ENCODE data around the gene ARL6IP4. TPM values are rescaled to one million over a fixed set of nuclear protein-coding genes. Genes with fewer than 3 reads are reported as not detected.

Gene ARL6IP4
- total RNA-seq, 2 experiments from 2014 or later = 159 to 177 TPM

- H3K27ac Mint-ChIP-seq = no peak overlapping the region
- H3K36me3 Mint-ChIP-seq (ENCODE audit: low read depth) = peaks cover 6% of the 10 kb centered on the region
- DNase-seq = no peak
- intact Hi-C loops (cut with micrococcal nuclease) = no loop called here
- peaks cover 45% of the 10 kb centered on the region for H3K4me1 Mint-ChIP-seq (ENCODE audit: low read depth)
- H3K9me3 Mint-ChIP-seq = no peaks in the 10 kb centered on the region
- no peak overlapping the region for H3K4me3 Mint-ChIP-seq
- CTCF ChIA-PET = no interaction called here
- H3K27me3 Mint-ChIP-seq (ENCODE audit: low read depth) = no peaks in the 10 kb centered on the region
Observed at GRCh38 chr12:123029550-123029949, 49.1 kb downstream of the ARL6IP4 start.

GRCh38 chr12:123030686-123031085, 50.2 kb downstream of the ARL6IP4 start:
- no peaks in the 10 kb centered on the region for H3K27me3 Mint-ChIP-seq (ENCODE audit: low read depth)
- no peak for DNase-seq
- H3K4me1 Mint-ChIP-seq (ENCODE audit: low read depth) = peaks cover 40% of the 10 kb centered on the region
- peaks cover 6% of the 10 kb centered on the region for H3K36me3 Mint-ChIP-seq (ENCODE audit: low read depth)
- no peak overlapping the region for H3K4me3 Mint-ChIP-seq
- CTCF ChIA-PET = interaction anchor here (3.1 kb wide), 1 partner anchor 12 kb away, joined by 13 read pairs; no protein-coding TSS in a partner anchor
- no peak overlapping the region for H3K27ac Mint-ChIP-seq
- H3K9me3 Mint-ChIP-seq = no peaks in the 10 kb centered on the region
- intact Hi-C loops (cut with micrococcal nuclease) = no loop called here

- Mint-ChIP-seq H3K4me3 (no peak overlapping the region), H3K9me3 (no peaks in the 10 kb centered on the region), H3K4me1 (ENCODE audit: low read depth) (peaks cover 36% of the 10 kb centered on the region), H3K27ac (no peak overlapping the region), H3K27me3 (ENCODE audit: low read depth) (no peaks in the 10 kb centered on the region), H3K36me3 (ENCODE audit: low read depth) (peaks cover 5% of the 10 kb centered on the region)
- intact Hi-C loops (cut with micrococcal nuclease) = no loop called here
- no peak for DNase-seq
- CTCF ChIA-PET = interaction anchor here (1.1 to 3.1 kb wide), 2 partner anchors 11 to 206 kb away, joined by 3 to 13 read pairs; no protein-coding TSS in a partner anchor
Observed at GRCh38 chr12:123031171-123031845, 50.8 kb downstream of the ARL6IP4 start.

Small RNAs within 50 kb of the gene (microRNA-seq; reads per million reads assigned to microRNA genes)
- gene MIR4304 (ENCODE audit: borderline microRNAs expressed, borderline replicate concordance) = not detected

Other genes starting within 250 kb of the ARL6IP4 start
- gene HCAR1, start 249.8 kb upstream of the ARL6IP4 start, total RNA-seq = under 1 TPM; 0.91 to 0.99 TPM
- gene DENR, start 227.9 kb upstream of the ARL6IP4 start, total RNA-seq = 10 to 100 TPM; 47.9 to 52.4 TPM
- under 1 TPM; 0.67 to 0.79 TPM for gene CCDC62, start 206.1 kb upstream of the ARL6IP4 start, total RNA-seq
- 10 to 100 TPM; 18.5 to 21.2 TPM for gene HIP1R, start 145.2 kb upstream of the ARL6IP4 start, total RNA-seq
- 10 to 100 TPM; 15.6 TPM for gene VPS37B, start 84.6 kb upstream of the ARL6IP4 start, total RNA-seq
- 1 to 10 TPM; 5.1 to 5.9 TPM for gene ABCB9, start 14.2 kb upstream of the ARL6IP4 start, total RNA-seq
- 10 to 100 TPM; 26.8 to 27.7 TPM for gene OGFOD2, start 5.4 kb upstream of the ARL6IP4 start, total RNA-seq
- gene PITPNM2, start 170.4 kb downstream of the ARL6IP4 start, total RNA-seq = 10 to 100 TPM; 15.4 TPM

Data from activated naive CD4-positive, alpha-beta T cell treated with anti-CD3 and anti-CD28 coated beads for 36 hours (primary cell).